ENCODE data around the gene RALBP1. TPM values are rescaled to one million over a fixed set of nuclear protein-coding genes. Genes with fewer than 3 reads are reported as not detected.

The RALBP1 gene
- total and polyA plus RNA-seq, 2 experiments from 2014 or later, result 33.5 to 68.0 TPM

DNA sequence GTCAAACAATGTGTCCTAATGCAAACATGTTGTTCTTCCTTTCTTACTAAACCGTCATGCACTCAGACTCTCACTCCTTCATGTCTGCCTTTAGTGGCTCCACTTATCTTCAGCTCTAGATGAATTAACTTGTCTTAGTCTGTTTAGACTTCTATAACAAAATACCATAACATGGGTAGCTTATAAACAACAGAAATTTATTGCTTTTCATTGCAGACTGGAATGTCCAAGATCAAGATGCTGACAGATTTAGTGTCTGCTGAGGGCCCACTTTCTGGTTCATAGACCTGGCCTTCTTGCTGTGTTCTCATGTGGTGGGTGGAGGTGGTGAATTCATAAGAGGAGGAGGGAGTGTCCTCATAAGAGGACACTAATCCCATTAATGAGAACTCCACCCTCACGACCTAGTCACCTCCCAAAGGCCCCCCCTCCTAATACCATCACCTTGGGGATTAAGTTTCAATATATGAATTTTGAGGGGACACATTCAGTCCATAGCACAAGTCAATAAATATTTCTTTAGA lies 32.3 kb downstream of the RALBP1 start:
- no peaks in the 10 kb centered on the region for H3K27me3 ChIP-seq
- no peaks in the 10 kb centered on the region for H3K36me3 ChIP-seq
- H3K9me3 ChIP-seq (ENCODE audit: low read depth), result no peaks in the 10 kb centered on the region
- no peak for DNase-seq (ENCODE audit: low read depth in 1 of 2, low spot score in 1 of 2)
- TF ChIP-seq, protein P1, sequence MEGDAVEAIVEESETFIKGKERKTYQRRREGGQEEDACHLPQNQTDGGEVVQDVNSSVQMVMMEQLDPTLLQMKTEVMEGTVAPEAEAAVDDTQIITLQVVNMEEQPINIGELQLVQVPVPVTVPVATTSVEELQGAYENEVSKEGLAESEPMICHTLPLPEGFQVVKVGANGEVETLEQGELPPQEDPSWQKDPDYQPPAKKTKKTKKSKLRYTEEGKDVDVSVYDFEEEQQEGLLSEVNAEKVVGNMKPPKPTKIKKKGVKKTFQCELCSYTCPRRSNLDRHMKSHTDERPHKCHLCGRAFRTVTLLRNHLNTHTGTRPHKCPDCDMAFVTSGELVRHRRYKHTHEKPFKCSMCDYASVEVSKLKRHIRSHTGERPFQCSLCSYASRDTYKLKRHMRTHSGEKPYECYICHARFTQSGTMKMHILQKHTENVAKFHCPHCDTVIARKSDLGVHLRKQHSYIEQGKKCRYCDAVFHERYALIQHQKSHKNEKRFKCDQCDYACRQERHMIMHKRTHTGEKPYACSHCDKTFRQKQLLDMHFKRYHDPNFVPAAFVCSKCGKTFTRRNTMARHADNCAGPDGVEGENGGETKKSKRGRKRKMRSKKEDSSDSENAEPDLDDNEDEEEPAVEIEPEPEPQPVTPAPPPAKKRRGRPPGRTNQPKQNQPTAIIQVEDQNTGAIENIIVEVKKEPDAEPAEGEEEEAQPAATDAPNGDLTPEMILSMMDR (IDR thresholded peaks at IDR 0.05; ENCODE audit: low read depth, low read length), result no peak
- H3K27ac ChIP-seq, result no peak overlapping the region
- no peak overlapping the region for H3K4me3 ChIP-seq
- H3K4me1 ChIP-seq (ENCODE audit: low read depth), result peaks cover 10% of the 10 kb centered on the region

DNA sequence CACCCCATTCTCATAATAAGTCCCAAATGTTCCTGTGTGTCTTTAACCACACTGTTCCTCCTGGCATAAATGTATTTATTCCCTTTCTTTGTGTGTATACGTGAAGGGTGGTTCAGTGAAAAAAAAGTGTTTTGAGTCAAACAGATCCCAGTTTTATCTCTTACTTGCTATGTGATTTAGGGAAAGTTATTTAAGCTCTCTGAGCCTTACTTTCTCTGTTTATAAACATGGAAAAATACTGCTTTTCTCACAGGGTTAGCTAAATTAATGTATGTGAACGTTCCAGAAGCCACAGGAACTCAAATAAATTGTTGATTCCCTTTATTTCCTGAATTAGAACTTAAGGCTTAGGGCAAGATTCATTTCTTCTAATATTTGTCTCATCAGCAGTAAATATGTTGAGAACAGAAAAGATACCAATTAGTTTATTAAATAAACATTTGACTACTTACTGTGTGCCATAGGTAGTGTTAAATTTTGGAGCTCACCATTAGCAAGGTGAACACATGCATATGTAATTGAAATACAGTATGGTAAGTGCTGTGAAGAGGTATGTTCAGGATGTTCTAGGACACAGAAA lies 33.2 kb downstream of the RALBP1 start:
- no peaks in the 10 kb centered on the region for H3K36me3 ChIP-seq
- TF ChIP-seq, protein P1 (IDR thresholded peaks at IDR 0.05; ENCODE audit: low read depth, low read length), result no peak
- no peaks in the 10 kb centered on the region for H3K9me3 ChIP-seq (ENCODE audit: low read depth)

DNA sequence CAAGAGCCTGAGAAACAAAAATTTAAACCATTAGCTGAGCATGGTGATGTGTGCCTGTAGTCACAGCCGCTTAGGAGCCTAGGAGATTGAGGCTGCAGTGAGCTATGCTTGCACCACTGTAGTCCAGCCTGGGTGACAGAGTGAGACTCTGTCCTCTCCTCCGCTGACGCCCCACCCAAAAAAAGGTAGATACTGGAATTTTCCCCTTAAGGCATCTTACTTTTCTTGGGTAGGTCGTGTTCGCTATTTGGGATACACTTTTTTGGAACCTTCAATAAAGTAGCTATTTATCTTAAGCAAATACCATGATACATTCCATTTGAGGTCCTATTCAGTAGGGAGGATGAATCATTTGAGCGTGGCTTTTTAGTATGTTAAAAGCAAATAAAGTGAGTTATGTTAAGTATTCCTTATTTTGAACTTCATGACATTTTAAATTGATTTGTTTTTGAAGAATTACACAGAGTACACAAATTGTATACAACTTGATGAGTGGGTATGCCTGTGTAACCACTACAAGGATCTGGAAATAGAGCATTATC lies 38.7 kb downstream of the RALBP1 start:
- Histone ChIP-seq H3K4me1 (ENCODE audit: low read depth) (no peaks in the 10 kb centered on the region), H3K36me3 (no peaks in the 10 kb centered on the region), H3K27ac (no peak overlapping the region), H3K9me3 (ENCODE audit: low read depth) (no peaks in the 10 kb centered on the region), H3K4me3 (no peak overlapping the region), H3K27me3 (no peaks in the 10 kb centered on the region)
- DNase-seq (ENCODE audit: low read depth in 1 of 2, low spot score in 1 of 2), result peak in 1 of 2 donors; percentile 51
- TF ChIP-seq, protein P1 (IDR thresholded peaks at IDR 0.05; ENCODE audit: low read depth, low read length), result no peak

More for the DNA sequence above, 33.2 kb downstream of the RALBP1 start:
- Histone ChIP-seq H3K4me1 (ENCODE audit: low read depth) (peaks cover 10% of the 10 kb centered on the region), H3K4me3 (no peak overlapping the region), H3K27me3 (no peaks in the 10 kb centered on the region), H3K27ac (no peak overlapping the region)
- no peak for DNase-seq (ENCODE audit: low read depth in 1 of 2, low spot score in 1 of 2)

DNA sequence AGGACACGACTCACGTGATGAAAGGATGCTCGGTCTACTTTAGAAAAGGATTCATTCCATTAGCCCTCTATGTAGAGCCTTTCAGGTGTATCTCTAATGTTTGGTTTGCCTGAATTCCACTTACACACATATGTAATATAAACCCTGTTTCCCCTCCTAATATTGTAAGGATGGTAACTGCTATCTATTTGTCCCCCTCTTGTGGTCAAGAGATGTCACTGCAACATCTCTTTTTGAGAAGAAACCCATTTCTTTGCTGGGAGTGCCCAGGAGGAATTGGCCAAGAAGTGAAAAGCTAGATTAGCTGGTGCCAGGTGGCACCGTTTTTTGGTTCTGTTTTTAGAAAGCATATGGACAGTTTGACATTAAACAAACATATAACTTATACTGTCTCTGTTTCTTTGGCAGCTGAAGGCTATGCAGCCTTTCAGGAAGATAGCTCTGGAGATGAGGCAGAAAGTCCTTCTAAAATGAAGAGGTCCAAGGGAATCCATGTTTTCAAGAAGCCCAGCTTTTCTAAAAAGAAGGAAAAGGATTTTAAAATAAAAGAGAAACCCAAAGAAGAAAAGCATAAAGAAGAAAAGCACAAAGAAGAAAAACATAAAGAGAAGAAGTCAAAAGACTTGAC lies 41.2 kb downstream of the RALBP1 start:
- TF ChIP-seq, protein P1 (IDR thresholded peaks at IDR 0.05; ENCODE audit: low read depth, low read length), result peak; percentile 86
- Histone ChIP-seq H3K4me1 (ENCODE audit: low read depth) (no peaks in the 10 kb centered on the region), H3K27me3 (no peaks in the 10 kb centered on the region), H3K9me3 (ENCODE audit: low read depth) (no peaks in the 10 kb centered on the region), H3K4me3 (no peak overlapping the region), H3K27ac (no peak overlapping the region), H3K36me3 (no peaks in the 10 kb centered on the region)
- DNase-seq (ENCODE audit: low read depth in 1 of 2, low spot score in 1 of 2), result peak; percentile 31 to 60

DNA sequence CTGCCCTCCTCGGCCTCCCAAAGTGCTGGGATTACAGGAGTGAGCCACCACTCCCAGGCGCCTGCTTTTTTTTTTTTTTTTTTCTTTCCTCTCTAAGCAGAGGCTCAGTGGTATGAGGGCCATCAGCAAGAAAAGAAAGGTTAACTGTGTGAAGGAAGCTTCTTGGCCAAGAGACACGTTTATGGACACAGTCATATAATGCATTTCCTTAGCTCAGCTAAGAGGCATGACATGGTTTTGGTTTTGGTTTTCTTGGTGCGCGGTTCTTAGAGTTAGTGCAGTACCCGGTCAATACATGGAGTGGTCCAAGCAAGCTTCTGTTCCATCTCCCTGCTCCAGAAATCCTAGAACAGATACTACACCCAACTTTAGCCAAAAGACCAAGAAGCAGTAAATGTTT lies 42.6 kb downstream of the RALBP1 start:
- TF ChIP-seq, protein P1 (IDR thresholded peaks at IDR 0.05; ENCODE audit: low read depth, low read length), result no peak
- H3K4me1 ChIP-seq (ENCODE audit: low read depth), result no peaks in the 10 kb centered on the region
- no peaks in the 10 kb centered on the region for H3K27me3 ChIP-seq
- peaks cover 3% of the 10 kb centered on the region for H3K36me3 ChIP-seq
- DNase-seq (ENCODE audit: low read depth in 1 of 2, low spot score in 1 of 2), result no peak
- H3K9me3 ChIP-seq (ENCODE audit: low read depth), result no peaks in the 10 kb centered on the region
- no peak overlapping the region for H3K27ac ChIP-seq
- H3K4me3 ChIP-seq, result no peak overlapping the region
